NCI-H774 (cell line): Measurements from ENCODE around the gene CTDSP1.

Experiments
- DNase-seq: peaks from one replicate; lab custom pipeline; 2025; lab: John Stamatoyannopoulos, UW

CTDSP1 gene

GRCh38 chr2:218427741-218428140 lies 28.1 kb downstream of the CTDSP1 start:
- no peak for DNase-seq

GRCh38 chr2:218428846-218429558 lies 29.3 kb downstream of the CTDSP1 start:
- no peak for DNase-seq

DNA sequence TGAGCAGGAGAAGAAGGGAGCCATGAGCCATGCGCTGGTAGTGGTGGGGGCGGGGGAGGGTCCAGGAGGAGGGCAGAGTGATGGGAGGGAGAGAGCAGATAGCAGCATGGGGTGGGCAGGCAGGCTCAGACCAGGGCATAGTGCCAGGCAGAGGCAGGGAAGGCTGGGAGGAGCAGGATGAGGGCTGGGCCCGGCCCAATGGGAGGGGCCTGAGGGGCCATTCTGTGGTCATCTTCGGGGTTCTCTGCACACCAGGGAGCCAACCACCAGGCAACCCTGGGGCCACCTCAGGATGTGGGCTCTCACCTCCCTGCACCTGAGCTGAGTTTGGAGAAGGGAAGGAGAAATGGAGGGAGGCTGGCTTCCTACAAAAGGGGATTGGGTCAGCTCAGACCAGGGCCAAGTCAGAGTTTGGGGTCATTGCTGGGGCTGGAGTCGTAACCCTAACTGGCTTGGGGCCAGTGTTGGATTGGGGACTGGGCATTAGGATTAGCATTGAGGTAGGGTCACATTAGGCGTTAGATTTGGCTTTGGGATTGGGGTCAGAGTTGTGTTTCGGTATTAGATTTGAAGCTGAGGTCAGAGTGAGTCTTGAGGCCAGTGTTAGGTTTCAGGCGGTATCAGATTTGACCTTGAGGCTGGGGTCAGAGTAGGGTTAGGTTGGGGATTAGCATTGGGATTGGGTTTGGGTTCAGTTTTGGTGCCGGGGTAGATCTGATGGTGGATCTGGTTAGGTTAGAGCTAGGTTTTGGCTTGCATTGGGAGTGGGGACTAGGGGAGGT lies 30.4 kb downstream of the CTDSP1 start:
- no peak for DNase-seq

- DNase-seq, result no peak
These were observed 31.1 kb downstream of the CTDSP1 start for GRCh38 chr2:218430721-218431120.

GRCh38 chr2:218431878-218432277 lies 32.2 kb downstream of the CTDSP1 start:
- DNase-seq, result no peak

GRCh38 chr2:218432676-218433365 lies 33.2 kb downstream of the CTDSP1 start:
- no peak for DNase-seq

- DNase-seq, result no peak
These were observed 34.8 kb downstream of the CTDSP1 start for GRCh38 chr2:218434456-218434855.

- DNase-seq, result no peak
These were observed 35.6 kb downstream of the CTDSP1 start for GRCh38 chr2:218435003-218435982.

DNA sequence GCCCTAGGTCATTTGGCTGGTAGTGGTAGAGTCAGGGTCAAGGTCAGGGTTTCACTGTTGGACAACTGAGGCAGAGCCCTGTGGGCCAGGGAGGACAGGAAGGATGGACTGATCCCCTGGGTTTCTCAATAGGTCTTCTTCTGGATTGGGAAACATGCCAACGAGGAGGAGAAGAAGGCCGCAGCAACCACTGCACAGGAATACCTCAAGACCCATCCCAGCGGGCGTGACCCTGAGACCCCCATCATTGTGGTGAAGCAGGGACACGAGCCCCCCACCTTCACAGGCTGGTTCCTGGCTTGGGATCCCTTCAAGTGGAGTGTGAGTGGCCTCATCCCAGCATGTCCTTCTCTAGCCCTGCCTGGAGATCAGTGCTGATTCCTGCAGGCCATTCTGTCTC lies 37.3 kb downstream of the CTDSP1 start:
- DNase-seq, result no peak

GRCh38 chr2:218437969-218438368 lies 38.3 kb downstream of the CTDSP1 start:
- no peak for DNase-seq

DNA sequence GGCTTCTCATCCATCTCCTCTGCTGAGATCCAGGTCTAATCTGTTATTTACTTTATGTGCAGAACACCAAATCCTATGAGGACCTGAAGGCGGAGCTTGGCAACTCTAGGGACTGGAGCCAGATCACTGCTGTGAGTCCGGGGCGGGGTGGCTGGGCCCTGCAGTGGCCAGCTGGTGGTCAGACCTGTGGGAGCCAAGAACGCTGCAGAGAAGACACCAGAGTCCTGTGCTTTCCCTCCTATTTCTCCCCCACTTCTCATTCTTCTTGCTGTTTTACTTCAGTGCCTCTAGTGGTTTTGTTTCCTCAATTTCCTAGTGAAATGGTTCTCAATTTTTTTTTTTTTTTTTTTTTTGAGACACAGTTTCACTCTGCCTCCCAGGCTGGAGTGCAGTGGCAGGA lies 38.9 kb downstream of the CTDSP1 start:
- DNase-seq, result no peak

GRCh38 chr2:218444692-218445357 lies 45.2 kb downstream of the CTDSP1 start:
- no peak for DNase-seq

GRCh38 chr2:218445602-218446001 lies 45.9 kb downstream of the CTDSP1 start:
- no peak for DNase-seq

- no peak for DNase-seq
These were observed 46.9 kb downstream of the CTDSP1 start for GRCh38 chr2:218446547-218446946.

- DNase-seq, result no peak
These were observed 47.4 kb downstream of the CTDSP1 start for GRCh38 chr2:218447072-218447471.

DNA sequence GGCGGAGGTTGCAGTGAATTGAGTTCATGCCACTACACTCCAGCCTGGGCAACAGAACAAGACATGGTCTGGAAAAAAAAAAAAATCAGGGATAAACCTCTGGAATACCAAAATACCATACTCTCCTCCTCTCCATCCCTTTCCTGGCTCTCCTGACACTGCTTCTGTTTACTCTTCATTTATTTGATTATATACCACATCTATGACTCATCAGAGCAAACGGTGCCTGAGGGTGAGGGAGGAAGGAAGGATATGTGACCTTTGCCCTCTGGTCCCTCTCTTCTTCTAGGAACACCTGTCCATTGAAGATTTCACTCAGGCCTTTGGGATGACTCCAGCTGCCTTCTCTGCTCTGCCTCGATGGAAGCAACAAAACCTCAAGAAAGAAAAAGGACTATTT lies 49.3 kb downstream of the CTDSP1 start:
- DNase-seq, result no peak

GRCh38 chr2:218452079-218452478 lies 52.4 kb downstream of the CTDSP1 start:
- no peak for DNase-seq
